Measurements from ENCODE around the gene STAG3.

Gene STAG3

GRCh38 chr7:100154651-100155491, 22.8 kb upstream of the STAG3 start:
- DNase-seq = no peak

GRCh38 chr7:100155553-100156317, 22.0 kb upstream of the STAG3 start:
- DNase-seq = no peak

- DNase-seq = no peak
These were observed 21.2 kb upstream of the STAG3 start for GRCh38 chr7:100156331-100157068.

GRCh38 chr7:100157069-100157333, 20.7 kb upstream of the STAG3 start:
- no peak for DNase-seq

- no peak for DNase-seq
These were observed 20.1 kb upstream of the STAG3 start for GRCh38 chr7:100157334-100158228.

GRCh38 chr7:100158229-100159098, 19.3 kb upstream of the STAG3 start, which contains the start of gene TRAPPC14:
TRAPPC14 (minus strand) TSS chr7:100158723; CDS start chr7:100158499, 224 bp downstream.
- peak; percentile 12 for DNase-seq

GRCh38 chr7:100159099-100159623, 18.6 kb upstream of the STAG3 start:
- DNase-seq = no peak

GRCh38 chr7:100160067-100160466, 17.7 kb upstream of the STAG3 start:
- DNase-seq = no peak

- DNase-seq = no peak
These were observed 14.6 kb upstream of the STAG3 start for GRCh38 chr7:100163006-100163531.

- no peak for DNase-seq
These were observed 13.8 kb upstream of the STAG3 start for GRCh38 chr7:100163871-100164270.

- DNase-seq = no peak
These were observed 11.3 kb upstream of the STAG3 start for GRCh38 chr7:100166317-100166940.

GRCh38 chr7:100166970-100167911, 10.5 kb upstream of the STAG3 start:
- DNase-seq = no peak

- DNase-seq = no peak
These were observed 9.8 kb upstream of the STAG3 start for GRCh38 chr7:100167912-100168323.

- no peak for DNase-seq
These were observed 8.4 kb upstream of the STAG3 start for GRCh38 chr7:100169147-100169850.

GRCh38 chr7:100170101-100170897, 7.4 kb upstream of the STAG3 start:
- DNase-seq = no peak

GRCh38 chr7:100171087-100171681, 6.5 kb upstream of the STAG3 start:
- no peak for DNase-seq

- DNase-seq = no peak
These were observed 5.9 kb upstream of the STAG3 start for GRCh38 chr7:100171840-100172239.
